Measurements from ENCODE around the gene PDIA4.
"Not testable (repeated sequence)": the region's sequence is repeated elsewhere in the genome, so short reads cannot be mapped to it uniquely, and the experiment has no call there.

DNA sequence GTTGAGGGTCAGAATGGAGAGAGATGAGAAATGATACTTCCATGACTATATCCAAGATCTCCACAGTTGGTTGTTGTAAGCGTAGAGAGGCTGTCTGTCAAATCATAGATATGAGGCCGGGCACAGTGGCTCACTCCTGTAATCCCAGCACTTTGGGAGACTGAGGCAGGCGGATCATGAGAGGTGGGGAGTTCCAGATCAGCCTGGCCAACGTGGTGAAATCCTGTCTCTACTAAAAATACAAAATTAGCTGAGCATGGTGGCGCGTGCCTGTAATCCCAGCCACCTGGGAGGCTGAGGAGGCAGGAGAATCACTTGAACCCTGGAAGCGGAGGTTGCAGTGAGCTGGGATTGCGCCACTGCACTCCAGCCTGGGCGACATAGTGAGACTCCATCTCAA lies 2.1 kb upstream of the PDIA4 start:
- TF ChIP-seq, protein P1, sequence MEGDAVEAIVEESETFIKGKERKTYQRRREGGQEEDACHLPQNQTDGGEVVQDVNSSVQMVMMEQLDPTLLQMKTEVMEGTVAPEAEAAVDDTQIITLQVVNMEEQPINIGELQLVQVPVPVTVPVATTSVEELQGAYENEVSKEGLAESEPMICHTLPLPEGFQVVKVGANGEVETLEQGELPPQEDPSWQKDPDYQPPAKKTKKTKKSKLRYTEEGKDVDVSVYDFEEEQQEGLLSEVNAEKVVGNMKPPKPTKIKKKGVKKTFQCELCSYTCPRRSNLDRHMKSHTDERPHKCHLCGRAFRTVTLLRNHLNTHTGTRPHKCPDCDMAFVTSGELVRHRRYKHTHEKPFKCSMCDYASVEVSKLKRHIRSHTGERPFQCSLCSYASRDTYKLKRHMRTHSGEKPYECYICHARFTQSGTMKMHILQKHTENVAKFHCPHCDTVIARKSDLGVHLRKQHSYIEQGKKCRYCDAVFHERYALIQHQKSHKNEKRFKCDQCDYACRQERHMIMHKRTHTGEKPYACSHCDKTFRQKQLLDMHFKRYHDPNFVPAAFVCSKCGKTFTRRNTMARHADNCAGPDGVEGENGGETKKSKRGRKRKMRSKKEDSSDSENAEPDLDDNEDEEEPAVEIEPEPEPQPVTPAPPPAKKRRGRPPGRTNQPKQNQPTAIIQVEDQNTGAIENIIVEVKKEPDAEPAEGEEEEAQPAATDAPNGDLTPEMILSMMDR (IDR thresholded peaks at IDR 0.05): not testable (repeated sequence)
- TF ChIP-seq POLR2A, POLR2AphosphoS5 (IDR thresholded peaks at IDR 0.05): not testable (repeated sequence)
